DND-41 (cell line): Measurements from ENCODE around the gene ZBED5.

ENCODE experiments used
- CTCF ChIP-seq: IDR thresholded peaks from 2 replicates; pipeline ENCODE4 v1.5.1; 2012; ENCODE audit warnings: borderline replicate concordance, low read length, moderate library complexity, mild to moderate bottlenecking; ENCODE audit not compliant: poor library complexity, severe bottlenecking; ENCODE audit errors: extremely low read depth
- EZH2 ChIP-seq: IDR thresholded peaks from 3 replicates; pipeline ENCODE4 v1.6.1; 2012; ENCODE audit warnings: borderline replicate concordance, low read depth, mild to moderate bottlenecking, moderate library complexity, low read length, inconsistent platforms; ENCODE audit not compliant: severe bottlenecking

GRCh38 chr11:10891151-10891720 lies 33.4 kb upstream of the ZBED5 start:
- TF ChIP-seq CTCF = no peak
- no peak for TF ChIP-seq EZH2
